GM19025 (cell line): Measurements from ENCODE around the gene PROM2.

Experiments
- ATAC-seq: cut with Tn5 transposase; IDR thresholded peaks from one replicate; pipeline ENCODE4 v1.9.1; 2021; ENCODE audit warnings: mild to moderate bottlenecking, low read depth, moderate library complexity; ENCODE audit not compliant: unreplicated experiment

PROM2 gene

DNA sequence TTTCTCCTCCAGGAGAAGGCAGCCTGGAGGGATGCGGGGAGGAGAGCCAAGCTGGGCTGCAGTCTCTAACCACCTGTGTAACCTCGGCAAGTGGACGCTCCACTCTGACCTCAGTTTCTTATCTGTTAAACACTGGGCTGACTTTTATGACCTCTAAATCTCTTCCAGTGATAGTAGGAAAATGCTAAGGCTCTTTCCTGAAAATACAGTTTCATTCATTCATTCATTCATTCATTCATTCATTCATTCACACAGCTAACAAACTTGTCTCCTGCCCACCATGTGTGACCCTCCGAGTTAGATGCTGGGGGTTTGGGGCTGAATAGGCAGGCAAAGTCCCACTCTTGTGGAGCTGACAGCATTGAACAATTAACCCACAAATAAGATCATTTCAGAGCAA lies 9.3 kb downstream of the PROM2 start:
- no peak for ATAC-seq

DNA sequence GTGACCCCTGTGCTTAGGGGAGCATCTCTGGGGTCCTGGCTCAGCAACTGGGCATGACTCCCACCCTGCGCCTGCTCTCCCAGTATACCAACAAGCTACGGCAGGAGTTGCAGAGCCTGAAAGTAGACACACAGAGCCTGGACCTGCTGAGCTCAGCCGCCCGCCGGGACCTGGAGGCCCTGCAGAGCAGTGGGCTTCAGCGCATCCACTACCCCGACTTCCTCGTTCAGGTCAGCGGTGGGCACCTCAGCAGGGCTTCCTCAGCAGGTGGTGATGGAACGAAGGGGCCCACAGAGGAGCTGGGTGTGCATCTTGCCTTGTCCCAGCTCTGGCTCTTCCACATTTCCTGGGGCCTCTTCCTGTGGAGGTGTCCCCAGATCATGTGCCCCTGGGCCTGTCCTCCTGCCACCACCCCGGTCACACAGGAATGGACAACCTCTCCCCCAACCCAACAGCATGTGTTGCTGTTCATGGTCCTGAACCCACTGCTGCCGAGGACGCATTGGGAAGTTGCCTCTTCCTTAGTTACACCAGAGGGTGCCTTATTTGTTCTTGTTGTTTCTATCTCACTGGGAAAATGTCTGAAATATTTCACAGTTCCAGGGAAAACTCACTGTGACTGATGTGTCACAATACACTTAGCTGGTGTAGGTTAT lies 10.8 kb downstream of the PROM2 start:
- ATAC-seq: no peak

DNA sequence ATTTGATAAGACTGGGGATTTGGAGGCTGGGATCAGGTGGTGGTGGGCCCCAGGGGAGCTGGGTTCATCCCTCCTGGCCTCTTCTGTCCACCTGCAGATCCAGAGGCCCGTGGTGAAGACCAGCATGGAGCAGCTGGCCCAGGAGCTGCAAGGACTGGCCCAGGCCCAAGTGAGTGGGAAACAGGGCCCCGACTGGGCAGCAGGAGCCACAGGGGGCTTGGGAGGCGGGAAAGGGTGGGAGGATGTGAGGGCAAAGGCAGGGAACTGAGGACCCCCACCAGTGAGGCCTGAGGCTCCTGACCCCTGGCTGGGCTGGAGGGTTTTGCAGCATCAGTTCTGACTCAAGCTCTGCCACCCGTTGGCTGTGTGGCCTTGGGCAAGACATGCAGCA lies 11.3 kb downstream of the PROM2 start:
- ATAC-seq: no peak

DNA sequence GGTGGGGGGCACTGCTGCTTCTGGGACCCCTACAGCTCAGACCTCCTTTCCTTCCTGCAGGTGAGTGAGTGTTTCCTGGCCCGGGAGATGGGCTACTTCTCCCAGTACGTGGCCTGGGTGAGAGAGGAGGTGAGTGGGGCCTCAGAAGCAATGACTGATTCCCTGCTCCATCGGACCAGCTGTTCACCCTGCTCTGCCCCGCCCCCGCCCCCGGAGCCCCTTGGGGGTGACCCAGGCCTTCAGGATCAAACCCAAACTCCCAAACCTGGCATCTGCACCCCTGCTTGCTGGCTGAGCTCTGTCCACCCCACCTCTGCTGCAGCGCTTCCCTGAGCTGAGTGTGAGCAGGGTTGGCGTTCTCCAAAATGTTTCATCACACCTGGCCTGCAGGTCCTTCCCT lies 13.1 kb downstream of the PROM2 start:
- ATAC-seq: no peak

DNA sequence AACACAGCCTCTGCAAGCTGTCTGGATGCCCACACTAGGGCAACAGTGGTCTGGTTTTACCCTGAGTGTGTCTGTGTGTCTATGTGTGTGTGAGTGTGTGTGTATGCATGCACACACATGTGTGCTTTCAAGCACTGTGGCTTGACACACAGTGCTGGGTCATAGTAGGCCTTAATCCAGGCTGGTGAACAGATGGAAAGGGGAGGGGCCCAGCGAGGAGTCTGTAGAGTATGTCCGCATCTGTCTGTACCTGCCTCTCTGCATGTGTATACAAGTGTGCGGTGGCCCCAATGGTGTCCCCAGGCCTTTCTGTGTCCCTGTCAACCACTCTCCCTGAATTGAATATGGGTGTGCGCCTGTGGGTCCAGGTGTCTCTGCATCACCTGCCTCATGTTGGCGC lies 13.6 kb downstream of the PROM2 start:
- no peak for ATAC-seq

DNA sequence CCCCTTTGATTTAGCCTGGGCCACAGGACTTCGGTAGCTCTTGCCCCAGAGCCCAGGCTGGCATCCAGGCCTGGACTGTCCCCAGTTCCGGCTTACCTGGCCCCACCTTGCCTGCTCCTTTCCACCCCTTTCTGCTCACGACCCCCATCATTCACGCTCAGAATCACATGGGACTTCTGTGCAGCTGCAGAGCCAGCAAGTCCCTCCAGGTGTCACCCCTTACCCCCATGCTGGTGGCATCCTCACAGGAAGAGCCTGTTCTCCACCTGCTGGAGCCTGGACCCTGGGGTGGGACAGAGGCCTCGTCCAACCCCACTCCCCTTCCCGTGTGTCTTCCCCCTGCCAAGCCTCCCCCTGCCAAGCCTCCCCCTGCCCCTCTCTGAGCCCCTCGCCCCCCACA lies 15.0 kb downstream of the PROM2 start:
- no peak for ATAC-seq

DNA sequence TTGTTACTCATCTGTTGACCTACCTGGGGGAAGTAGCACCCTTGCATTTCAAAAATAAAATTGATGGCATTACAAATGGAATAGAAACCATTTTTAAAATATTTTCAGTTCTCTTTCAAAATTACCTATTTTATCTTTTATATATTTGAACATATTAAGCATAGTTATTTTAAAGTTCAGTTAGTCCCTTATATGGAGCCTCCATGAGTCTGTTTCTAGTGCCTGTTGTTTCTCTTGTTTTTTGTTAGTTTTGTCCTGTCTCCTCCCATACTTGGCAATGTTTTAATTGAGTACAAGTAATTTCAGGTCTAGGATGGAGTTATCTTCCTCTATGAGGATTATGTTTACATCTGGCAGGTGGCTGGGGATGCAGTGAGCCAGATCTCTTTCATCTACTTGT lies 17.0 kb downstream of the PROM2 start:
- no peak for ATAC-seq

DNA sequence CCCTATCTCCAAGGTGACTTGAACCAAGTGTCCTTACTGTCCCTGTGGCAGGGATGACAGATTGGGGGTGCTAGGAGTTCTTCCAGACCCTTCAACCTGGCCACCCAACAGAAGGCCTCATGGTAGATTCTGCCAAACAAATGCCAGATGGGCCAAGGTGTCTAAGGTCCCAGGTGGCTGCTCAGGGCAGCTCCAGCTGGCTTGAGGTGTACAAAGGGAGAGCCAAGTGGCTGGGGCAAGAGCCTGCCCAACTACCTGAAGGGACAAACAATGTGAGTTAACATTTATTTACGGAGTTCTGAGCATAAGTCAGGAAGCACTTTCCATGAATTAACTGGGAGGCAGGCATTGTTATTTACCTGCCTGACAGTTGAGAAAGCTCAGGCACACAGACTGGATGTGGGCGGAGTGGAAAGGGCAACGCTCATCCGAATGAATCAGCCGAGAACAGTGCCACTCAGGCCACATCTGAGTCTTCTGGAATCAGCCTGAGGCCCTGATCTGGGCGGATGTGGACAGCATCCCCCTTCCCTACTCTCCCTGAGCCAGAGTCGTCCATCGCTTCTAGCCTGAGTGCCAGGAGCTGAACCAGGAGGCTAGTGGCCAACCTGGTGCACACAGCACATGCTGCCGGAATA lies 18.5 kb downstream of the PROM2 start:
- no peak for ATAC-seq

DNA sequence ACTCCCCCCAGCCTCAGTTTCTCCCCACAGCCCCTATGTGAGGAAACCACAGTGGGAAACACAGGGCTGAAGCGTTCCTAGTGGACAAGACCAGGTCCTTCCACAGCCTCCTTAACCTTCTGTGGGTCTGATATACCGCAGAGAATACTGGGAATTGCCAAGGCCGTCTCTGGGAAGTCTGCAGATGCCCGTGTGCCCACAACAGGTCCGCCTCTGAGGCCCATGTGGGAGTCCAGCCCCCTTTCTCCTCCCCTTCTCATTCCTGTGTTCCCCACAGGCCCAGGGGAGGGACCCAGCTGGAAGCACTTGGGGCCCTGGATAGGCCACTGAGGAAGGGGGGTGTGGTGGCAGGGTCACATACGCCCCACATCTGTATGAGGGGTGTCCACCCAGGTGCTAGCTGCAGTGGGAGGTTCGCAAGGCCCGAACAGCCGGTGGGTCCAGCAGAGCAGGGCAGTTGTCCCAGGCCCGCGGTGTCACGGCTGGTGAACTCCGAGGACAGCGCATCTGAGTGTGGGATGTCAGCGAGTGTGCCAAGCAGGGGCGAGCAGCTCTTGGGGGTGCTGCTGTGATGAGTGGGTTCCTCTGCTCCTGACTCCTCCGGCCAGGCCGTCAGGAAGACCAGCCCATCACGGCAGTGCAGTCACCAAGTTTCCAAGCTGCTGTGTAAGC lies 20.5 kb downstream of the PROM2 start:
- ATAC-seq: no peak

DNA sequence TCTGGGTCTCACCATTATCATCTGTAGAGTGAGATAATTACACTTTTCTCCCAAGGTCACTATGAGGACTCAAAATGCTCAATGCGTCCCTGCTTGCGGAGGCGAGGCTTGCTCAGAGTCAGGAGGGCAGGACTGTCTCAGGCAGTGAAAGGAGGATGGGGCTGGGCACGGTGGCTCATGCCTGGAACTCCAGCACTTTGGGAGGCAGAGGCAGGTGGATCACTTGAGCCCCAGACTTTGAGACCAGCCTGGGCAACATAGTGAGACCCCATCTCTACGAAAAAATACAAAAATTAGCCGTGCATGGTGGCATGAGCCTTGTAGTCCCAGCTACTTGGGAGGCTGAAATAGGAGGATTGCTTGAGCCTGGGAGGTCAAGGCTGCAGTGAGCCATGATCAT lies 21.1 kb downstream of the PROM2 start:
- ATAC-seq: no peak

DNA sequence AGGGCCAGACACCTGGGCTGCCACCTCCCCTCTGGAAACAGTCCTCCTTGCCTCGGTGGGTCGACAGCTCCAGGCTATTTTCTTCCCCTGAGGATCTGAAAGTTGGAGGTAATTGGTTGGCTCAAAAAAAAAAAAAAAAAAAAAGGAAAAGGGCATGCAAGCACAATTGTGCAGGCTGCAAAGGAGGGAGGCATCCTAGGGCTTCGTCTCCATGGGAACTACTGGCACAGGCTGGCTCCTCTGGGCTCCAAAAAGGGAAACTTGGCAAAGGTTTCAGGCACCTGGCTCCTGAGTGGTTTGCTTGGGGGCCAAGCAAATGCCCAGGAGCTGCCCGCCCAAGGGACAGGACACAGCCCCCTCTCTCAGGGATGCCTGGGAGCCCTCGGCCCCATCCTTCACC lies 21.8 kb downstream of the PROM2 start:
- no peak for ATAC-seq

DNA sequence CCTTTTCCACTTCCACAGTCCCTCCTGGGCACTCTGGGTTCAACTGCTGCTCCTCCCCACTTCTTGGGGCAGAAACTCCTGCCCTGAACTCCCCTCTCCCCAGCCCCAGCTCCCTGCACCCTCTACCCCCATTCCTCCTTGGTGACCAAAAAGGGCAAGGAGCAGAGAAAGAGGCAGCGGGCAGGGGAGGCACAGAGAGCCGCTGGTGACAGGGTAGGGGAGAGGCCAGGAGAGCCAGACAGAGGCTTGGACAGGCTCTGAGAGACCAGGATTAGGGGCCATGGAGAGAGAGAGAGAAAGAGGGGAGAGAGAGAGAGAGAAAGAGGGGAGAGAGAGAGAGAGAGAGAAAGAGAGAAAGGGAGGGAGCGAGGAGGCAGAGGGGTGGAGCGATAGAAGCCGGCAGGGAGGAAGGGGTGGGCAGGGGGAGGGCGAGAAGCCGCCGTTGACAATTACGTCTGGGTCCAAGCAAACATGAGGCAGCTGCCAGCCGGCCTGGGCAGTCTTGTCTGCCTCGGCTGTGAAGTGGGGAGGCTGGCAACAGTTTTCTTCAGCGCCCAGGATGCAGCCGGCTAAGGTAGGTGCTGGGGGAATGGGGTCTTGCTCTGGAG lies 22.7 kb downstream of the PROM2 start, which contains the start of gene KCNIP3:
TSS of gene KCNIP3 (plus strand) at position 468 of the 608 bp plus-strand sequence. CDS start at position 560, 92 bp downstream.
- ATAC-seq: no peak

DNA sequence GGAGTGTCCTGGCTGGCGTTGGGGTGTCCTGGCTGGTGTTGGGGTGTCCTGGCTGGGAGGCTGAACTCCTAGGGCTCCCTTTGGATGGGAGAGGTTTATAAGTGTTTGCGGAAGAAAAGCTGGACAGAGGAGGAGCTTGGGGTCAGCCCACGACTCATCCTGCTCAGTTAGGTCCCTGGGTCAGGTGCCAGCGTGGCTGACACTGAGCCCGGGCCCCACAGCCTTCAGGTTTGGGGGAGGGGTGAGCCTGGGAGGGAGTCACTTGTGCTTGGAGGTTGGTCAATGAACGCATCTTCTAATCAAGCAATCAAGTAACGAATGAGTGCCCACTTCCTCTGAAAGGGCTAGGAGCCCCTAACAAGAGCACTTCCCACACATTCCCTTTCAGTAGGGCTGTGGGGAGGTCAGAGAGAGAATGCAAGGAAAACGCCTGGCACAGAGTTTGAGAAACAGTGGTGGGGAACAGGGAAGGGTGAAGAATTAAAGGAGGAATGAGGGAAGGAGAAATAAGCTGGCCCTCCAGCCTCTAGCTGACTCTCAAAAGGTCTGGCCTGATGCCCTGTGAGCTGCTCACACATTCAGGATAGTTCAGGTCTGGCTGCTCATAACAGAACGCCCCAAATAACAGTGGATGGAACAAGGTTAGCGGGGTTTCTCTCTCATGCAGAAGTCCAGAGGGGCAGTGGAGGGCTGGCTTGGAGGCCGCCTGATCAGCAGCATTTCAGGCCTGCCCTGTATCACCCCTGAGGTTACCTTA lies 23.6 kb downstream of the PROM2 start:
- ATAC-seq: no peak

DNA sequence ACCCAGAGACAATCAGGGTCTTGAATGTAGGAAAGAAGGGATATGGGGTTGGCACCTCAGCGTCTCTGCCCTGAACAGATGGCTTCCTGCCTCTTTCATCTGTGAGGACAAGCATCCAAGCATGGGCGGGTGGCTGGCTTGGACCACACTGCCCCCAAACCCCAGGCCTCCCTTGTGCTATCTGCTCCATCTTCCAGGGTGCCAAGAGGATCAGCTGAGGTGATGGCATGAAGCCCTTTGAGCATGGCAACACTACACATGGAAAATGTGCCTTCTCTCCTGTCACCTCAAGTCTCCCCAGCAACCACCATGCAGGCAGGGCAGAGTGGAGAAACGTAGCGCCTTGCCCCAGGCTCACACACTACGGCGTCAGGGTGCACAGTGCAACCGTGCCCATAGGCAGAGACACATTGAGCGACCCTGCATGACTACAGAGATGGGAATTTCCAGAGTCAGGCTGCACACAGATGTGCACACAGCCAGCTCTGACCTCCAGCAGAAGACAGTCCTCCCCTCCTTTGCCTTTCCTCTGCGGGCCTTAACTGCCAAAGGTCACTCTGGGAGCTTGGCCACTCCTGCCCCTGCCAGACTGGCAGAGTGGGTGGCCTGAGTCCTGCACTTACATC lies 24.4 kb downstream of the PROM2 start:
- no peak for ATAC-seq

DNA sequence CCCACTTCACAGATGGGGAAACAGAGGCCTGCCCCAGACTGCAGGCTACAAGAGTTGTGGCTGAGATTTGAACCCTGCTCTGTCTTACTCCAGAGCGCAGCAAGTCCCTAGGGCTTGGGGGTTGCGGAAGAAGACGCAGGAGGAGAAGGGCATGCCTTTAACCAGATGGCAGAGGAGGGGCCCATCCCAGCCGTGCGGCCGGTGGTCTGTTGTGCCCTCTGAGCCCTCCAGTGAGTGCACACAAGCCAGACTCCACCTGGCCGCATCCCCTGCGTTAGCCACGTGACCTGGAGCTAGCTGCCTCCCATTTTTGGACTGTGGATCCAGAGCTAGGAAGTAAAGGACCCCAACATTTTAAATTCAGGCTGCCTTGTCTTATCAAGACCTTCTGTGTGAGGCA lies 25.7 kb downstream of the PROM2 start:
- no peak for ATAC-seq

DNA sequence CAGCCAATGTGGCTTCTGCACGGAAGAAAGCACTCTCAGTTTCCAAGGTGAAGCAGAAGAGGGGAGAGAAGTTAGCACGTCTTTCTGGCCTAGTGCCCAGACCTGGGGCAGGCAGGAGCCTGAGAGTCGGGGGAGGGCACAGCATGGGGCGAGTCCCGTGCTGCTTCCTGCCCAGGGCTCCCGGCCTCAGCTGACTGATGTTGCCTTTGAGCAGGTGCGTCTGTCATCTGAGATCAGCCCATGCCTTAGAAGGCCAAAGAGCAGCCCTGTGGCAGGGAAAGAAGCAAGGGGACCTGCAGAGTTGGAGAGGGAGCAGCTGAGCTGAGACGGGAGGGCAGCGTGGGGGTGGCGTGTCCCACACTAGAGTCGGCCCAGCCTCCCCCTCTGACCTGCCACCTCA lies 26.2 kb downstream of the PROM2 start:
- ATAC-seq: no peak

DNA sequence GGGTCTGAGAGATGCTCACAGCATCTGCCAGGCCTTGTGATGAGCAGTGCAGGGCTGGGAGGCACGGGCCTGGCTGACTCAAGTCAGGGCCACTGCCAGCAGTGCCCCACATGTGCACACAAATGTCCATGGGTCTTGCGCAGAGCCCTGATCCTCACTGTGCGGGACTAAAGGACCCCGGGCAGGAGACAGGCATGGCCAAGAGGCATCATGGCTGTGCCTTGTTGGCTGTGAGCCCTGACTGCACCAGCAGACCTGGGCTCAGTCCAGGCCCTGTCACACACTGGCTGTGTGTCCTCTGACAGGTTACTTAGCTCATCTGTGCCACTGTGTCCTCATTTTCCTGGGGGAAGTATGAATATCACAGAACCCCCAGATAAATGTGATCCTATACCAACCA lies 26.9 kb downstream of the PROM2 start:
- ATAC-seq: no peak

DNA sequence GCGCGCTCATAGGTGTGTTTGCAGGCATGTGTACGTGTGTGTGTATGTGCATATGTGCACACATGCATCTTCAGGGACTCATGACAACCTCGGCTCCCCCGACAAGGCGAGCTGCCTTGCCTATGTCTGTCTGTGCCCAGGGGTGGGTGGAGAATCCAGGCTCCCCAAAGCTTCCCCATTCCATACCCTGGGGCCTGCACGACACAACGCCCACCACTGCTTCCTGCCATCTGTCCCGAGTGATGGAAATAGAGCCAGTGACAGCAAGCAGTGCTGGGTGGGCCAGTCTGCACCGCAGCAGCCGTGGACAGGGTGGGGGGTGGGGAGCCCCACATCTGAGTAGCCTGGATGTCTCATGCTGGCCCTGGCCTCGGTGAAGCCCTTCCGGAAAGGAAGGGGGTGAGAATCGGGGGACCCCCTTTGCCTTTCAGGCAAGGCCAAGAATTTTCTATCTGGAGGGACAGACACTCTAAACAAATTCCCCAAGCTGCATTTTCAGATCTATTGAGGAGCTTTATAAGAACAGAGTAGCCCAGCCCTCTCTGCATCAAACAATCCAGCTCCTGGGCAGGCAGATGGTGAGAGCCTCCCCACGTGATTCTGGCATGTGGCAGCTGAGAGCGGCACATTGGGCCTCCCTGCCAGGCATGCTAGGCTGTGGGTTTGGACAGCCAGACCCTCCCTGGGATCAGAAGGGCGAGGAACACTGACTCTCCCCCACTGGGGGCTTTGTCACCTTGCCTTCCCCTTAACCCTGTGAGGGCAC lies 27.8 kb downstream of the PROM2 start:
- ATAC-seq: no peak

DNA sequence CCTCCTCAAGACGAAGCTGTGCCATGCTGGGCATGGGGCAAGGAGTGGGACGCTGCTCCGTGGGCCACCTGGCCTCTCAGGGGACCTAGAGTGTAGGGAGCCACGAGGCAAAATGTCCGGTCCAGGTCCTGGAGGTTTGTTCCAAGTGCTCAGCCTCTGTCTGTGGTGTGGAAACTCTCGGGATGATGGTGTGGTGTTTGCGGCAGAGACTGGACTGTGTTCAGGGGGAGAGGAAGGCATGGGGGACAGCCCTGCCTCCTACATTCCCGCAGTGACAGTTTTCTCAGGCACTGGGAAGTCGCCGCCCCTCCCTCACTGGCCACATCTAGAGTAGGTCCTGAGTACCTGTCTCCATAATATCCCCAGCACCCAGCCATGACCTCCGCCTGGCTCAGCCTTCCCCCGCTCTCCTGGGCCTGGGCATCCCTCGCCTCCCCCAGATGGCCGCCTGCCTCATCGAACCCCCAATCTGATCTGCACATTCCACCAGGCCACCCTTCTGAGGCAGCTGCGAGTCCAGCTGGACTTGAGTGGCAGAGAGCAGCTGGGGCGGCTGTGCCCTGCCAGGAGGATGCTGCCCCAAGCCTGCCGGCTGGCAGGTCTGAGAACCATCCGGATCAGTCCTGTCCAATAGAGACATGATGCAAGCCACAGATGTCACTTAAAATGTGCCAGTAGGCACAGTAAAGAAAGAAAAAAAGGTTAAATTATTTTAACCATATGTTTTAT lies 29.1 kb downstream of the PROM2 start:
- no peak for ATAC-seq
